SK-N-SH (cell line): ENCODE measurements around the gene MXRA5. TPM values are rescaled to one million over a fixed set of nuclear protein-coding genes. Genes with fewer than 3 reads are reported as not detected.
"Not testable (repeated sequence)": the region's sequence is repeated elsewhere in the genome, so short reads cannot be mapped to it uniquely, and the experiment has no call there.

Experiments
- CTCF ChIA-PET: fragments of 300-600, 350-600 bp; formaldehyde crosslinking; extraction: SDS; loops from one replicate; lab custom pipeline; 2021; lab: Yijun Ruan, JAX
- POLR2A ChIA-PET: fragments of 350-600 bp; sonication (Branson Sonifier 250); formaldehyde crosslinking; extraction: SDS; loops from one replicate; lab custom pipeline; 2020; ENCODE audit warnings: antibody characterized with exemption, inconsistent platforms; lab: Yijun Ruan, JAX
- DNase-seq: peaks from one replicate; pipeline ENCODE4 v3.0.0; 2012
- H2AFZ ChIP-seq: fragments of 200-600 bp; sonication (generic); 2 replicates; pipeline ENCODE4 v1.8.1; 2016; ENCODE audit warnings: antibody characterized with exemption, mild to moderate bottlenecking, low read depth
- H3F3A ChIP-seq: fragments of 200-600 bp; sonication (generic); replicated peaks from 2 replicates; pipeline ENCODE3; 2016; ENCODE audit warnings: antibody characterized with exemption, mild to moderate bottlenecking; ENCODE audit not compliant: insufficient read depth
- H3K27ac ChIP-seq, 2 experiments: fragments of 200-500 bp in 1 of 2; fragments of 200-600 bp in 1 of 2; sonication (Bioruptor generic) in 1 of 2; sonication (generic), shearing (Covaris generic) in 1 of 2; 2 replicates each; pipeline versions ENCODE4 v1.5.1 to v1.6.1; 2014 to 2016; ENCODE audit warnings: low read depth in 2 of 2, inconsistent platforms in 1 of 2, low read length in 1 of 2, mild to moderate bottlenecking in 1 of 2, mixed read lengths in 1 of 2
- H3K27me3 ChIP-seq: fragments of 200-600 bp; sonication (generic), shearing (Covaris generic); 2 replicates; pipeline ENCODE4 v1.6.1; 2016; ENCODE audit warnings: mixed run types; ENCODE audit not compliant: insufficient read depth
- H3K36me3 ChIP-seq, 2 experiments: fragments of 200-500 bp in 1 of 2; fragments of 200-600 bp in 1 of 2; sonication (Bioruptor generic) in 1 of 2; sonication (generic) in 1 of 2; replicated peaks in 1 of 2; 2 replicates each; pipeline versions ENCODE3 to v1.5.1; 2014 to 2016; ENCODE audit warnings: low read length in 1 of 2, mild to moderate bottlenecking in 1 of 2; ENCODE audit not compliant: insufficient read depth in 2 of 2, control insufficient read depth in 1 of 2
- H3K4me1 ChIP-seq, 2 experiments: fragments of 200-500 bp in 1 of 2; fragments of 200-600 bp in 1 of 2; sonication (Bioruptor generic) in 1 of 2; sonication (generic), shearing (Covaris generic) in 1 of 2; 2 replicates each; pipeline versions ENCODE4 v1.5.1 to v1.6.1; 2014 to 2016; ENCODE audit warnings: low read depth in 1 of 2, low read length in 1 of 2, mixed run types in 1 of 2; ENCODE audit not compliant: insufficient read depth in 2 of 2, control insufficient read depth in 1 of 2
- H3K4me2 ChIP-seq: fragments of 200-600 bp; sonication (generic), shearing (Covaris generic); 2 replicates; pipeline ENCODE4 v1.6.1; 2017; ENCODE audit warnings: mixed run types
- H3K4me3 ChIP-seq, 2 experiments: fragments of 200-500 bp in 1 of 2; fragments of 200-600 bp in 1 of 2; sonication (Bioruptor generic) in 1 of 2; sonication (generic), shearing (Covaris generic) in 1 of 2; 2 replicates each; pipeline versions ENCODE4 v1.5.1 to v1.8.1; 2014 to 2016; ENCODE audit warnings: low read depth in 2 of 2, inconsistent platforms in 1 of 2, low read length in 1 of 2, mild to moderate bottlenecking in 1 of 2, mixed read lengths in 1 of 2, moderate library complexity in 1 of 2
- H3K79me2 ChIP-seq: fragments of 200-600 bp; sonication (generic); 2 replicates; pipeline ENCODE4 v1.8.1; 2017; ENCODE audit warnings: mild to moderate bottlenecking; ENCODE audit not compliant: insufficient read depth
- H3K9ac ChIP-seq: fragments of 200-600 bp; sonication (generic); 2 replicates; pipeline ENCODE4 v1.6.1; 2017; ENCODE audit warnings: mixed run types
- H3K9me2 ChIP-seq: fragments of 200-600 bp; sonication (generic); 2 replicates; pipeline ENCODE4 v1.6.1; 2017; ENCODE audit warnings: mixed run types
- H3K9me3 ChIP-seq: fragments of 200-600 bp; sonication (generic); 2 replicates; pipeline ENCODE4 v1.6.1; 2017; ENCODE audit warnings: mixed run types, mild to moderate bottlenecking, moderate library complexity
- H4K20me1 ChIP-seq: fragments of 200-600 bp; sonication (generic); 2 replicates; pipeline ENCODE4 v1.6.1; 2017; ENCODE audit warnings: mild to moderate bottlenecking, mixed run types; ENCODE audit not compliant: insufficient read depth
- CHD2 ChIP-seq: fragments of 150-350 bp; IDR thresholded peaks from 2 replicates; pipeline ENCODE4 v1.6.1; 2018; ENCODE audit warnings: low read length; ENCODE audit not compliant: partially characterized antibody
- FOXM1 ChIP-seq: IDR thresholded peaks from 2 replicates; pipeline ENCODE4 v1.4.0; 2012; ENCODE audit warnings: low read depth, mild to moderate bottlenecking
- MEF2A ChIP-seq: IDR thresholded peaks from 2 replicates; pipeline ENCODE4 v1.4.0; 2012; ENCODE audit warnings: low read depth, borderline replicate concordance
- MXI1 ChIP-seq: IDR thresholded peaks from 2 replicates; pipeline ENCODE4 v1.6.1; 2012; ENCODE audit warnings: mild to moderate bottlenecking, low read depth, low read length, improper control_type of control experiment
- NFIC ChIP-seq: IDR thresholded peaks from 2 replicates; pipeline ENCODE4 v1.4.0; 2012; ENCODE audit warnings: borderline replicate concordance
- POLR2AphosphoS5 ChIP-seq: IDR thresholded peaks from 2 replicates; pipeline ENCODE4 v1.6.1; 2012; ENCODE audit warnings: low read depth, low read length
- TCF12 ChIP-seq: IDR thresholded peaks from 2 replicates; pipeline ENCODE4 v1.4.0; 2012
- WGBS: methylation state at CpG from one replicate; pipeline ENCODE4 v1.1.6; 2017; ENCODE audit warnings: low lambda C conversion rate; 5-methylcytosine and 5-hydroxymethylcytosine counted together
- polyA plus RNA-seq, 3 experiments: library from polyadenylated mRNA; depleted of rRNA; stranded (reverse); fragments of >200 nt; gene quantifications; 2 replicates each; pipeline ENCODE4 v1.2.3, GENCODE V29; 2012
- TF ChIP-seq, protein P1 (sequence below): fragments of 200-600 bp; sonication (generic); IDR thresholded peaks from 2 replicates; pipeline ENCODE4 v1.6.1; 2017; ENCODE audit warnings: antibody characterized with exemption, mild to moderate bottlenecking, moderate library complexity
- TF ChIP-seq, protein P2 (sequence below): IDR thresholded peaks from 2 replicates; pipeline ENCODE4 v1.6.1; 2012; ENCODE audit warnings: mild to moderate bottlenecking, low read depth, low read length, moderate library complexity

MXRA5 gene
- polyA plus RNA-seq, 1 of the 3 experiments (the other 2 are of a cell fraction), result 7.9 TPM

DNA sequence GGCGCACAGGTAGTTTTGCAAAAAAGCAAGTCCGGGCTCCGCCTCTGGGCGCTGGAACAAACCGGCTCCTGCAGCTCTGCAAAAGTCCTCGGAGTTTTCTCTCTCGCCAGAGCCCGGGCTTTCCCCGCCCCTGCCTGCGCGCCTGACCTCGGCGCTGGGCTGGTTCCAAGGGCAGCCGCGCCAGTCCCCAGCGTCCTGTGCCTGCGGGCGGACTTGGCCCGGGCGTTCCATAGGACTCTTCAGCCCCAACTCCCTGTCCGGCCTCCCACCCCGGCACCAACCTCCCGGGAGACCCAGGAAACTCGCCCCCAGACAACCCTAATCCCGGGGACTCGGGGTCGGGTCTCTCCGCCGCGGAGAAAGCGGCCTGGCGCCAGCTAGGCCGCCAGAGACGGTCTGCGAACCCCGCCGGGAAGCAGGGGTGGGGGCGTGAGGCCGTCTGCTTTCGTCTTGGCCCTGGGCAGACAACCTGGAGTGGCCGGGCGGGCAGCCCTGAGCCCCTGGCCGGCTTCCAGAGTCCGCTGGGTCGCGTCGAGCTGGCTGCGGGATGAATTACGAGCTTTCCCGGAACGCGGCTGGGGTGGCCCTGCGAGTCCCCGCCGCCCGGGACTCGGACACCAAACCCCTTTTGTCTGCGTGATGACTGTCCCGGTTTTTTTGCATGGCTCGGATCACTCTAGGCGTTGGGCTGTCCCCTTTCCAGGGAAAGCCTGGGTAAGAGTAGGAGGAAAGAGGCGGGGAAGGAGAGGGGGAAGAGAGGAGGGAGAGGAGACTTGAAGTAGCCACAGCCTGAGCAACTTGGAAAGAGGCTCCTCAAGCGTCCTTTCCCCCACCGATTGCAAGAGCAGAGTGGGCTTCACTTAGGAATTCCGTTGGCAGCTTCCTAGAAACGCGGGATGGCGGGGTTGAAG, 916 bp downstream of the MXRA5 start:
- Histone ChIP-seq H3K79me2 (peaks cover 6% of the 10 kb centered on the region; the same call in 1 of the 2 replicates), H3K27ac (peak overlapping the region in 1 of 2 experiments; percentile 65; a peak in 2 of 4 replicates), H3K36me3 (no peaks in the 10 kb centered on the region), H3K9ac (peak overlapping the region; percentile 66), H3K9me2 (no peaks in the 10 kb centered on the region), H3K4me1 (no peaks in the 10 kb centered on the region), H3K9me3 (no peaks in the 10 kb centered on the region), H3K27me3 (no peaks in the 10 kb centered on the region), H3K4me2 (peak overlapping the region; percentile 70), H2AFZ (no peak overlapping the region)
- ChIA-PET POLR2A (no interaction called here), CTCF (no interaction called here)
- TF ChIP-seq FOXM1 (no peak), TCF12 (no peak), MXI1 (no peak), MEF2A (no peak), NFIC (no peak), POLR2AphosphoS5 (0 out of 2 replicates have a peak, but pooled peaks have one; percentile 28), CHD2 (no peak)
- TF ChIP-seq, protein P1, sequence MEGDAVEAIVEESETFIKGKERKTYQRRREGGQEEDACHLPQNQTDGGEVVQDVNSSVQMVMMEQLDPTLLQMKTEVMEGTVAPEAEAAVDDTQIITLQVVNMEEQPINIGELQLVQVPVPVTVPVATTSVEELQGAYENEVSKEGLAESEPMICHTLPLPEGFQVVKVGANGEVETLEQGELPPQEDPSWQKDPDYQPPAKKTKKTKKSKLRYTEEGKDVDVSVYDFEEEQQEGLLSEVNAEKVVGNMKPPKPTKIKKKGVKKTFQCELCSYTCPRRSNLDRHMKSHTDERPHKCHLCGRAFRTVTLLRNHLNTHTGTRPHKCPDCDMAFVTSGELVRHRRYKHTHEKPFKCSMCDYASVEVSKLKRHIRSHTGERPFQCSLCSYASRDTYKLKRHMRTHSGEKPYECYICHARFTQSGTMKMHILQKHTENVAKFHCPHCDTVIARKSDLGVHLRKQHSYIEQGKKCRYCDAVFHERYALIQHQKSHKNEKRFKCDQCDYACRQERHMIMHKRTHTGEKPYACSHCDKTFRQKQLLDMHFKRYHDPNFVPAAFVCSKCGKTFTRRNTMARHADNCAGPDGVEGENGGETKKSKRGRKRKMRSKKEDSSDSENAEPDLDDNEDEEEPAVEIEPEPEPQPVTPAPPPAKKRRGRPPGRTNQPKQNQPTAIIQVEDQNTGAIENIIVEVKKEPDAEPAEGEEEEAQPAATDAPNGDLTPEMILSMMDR, result no peak
- TF ChIP-seq, all 33 proteins: peak for 1
- H3F3A ChIP-seq, result no peaks in the 10 kb centered on the region
- WGBS, result 5% methylated on average over 26 of the region's 68 CpGs
- peak; percentile 16 for DNase-seq
- peak overlapping the region; percentile 35 to 56; a peak in 3 of 4 replicates for H3K4me3 ChIP-seq
- H4K20me1 ChIP-seq, result no peaks in the 10 kb centered on the region

DNA sequence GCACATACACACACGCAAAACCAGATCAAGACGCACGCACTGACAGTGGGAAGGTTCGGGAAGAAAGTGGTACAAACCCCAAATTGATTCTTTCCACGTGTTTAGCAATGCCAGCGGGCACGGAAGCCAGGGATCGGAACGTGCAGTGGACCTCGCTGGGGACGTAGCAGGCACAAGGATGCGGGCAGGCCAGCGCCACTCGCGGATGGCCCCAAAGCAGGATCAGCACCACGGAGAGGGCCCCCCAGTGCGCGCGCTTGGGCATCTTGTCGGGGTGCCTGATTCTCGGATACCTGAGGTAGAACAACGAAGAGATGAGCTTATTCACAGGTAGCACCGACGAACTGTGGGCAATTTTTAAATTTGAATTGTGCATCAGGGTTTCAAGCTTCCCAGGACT, 2.9 kb downstream of the MXRA5 start:
- TF ChIP-seq, protein P2, sequence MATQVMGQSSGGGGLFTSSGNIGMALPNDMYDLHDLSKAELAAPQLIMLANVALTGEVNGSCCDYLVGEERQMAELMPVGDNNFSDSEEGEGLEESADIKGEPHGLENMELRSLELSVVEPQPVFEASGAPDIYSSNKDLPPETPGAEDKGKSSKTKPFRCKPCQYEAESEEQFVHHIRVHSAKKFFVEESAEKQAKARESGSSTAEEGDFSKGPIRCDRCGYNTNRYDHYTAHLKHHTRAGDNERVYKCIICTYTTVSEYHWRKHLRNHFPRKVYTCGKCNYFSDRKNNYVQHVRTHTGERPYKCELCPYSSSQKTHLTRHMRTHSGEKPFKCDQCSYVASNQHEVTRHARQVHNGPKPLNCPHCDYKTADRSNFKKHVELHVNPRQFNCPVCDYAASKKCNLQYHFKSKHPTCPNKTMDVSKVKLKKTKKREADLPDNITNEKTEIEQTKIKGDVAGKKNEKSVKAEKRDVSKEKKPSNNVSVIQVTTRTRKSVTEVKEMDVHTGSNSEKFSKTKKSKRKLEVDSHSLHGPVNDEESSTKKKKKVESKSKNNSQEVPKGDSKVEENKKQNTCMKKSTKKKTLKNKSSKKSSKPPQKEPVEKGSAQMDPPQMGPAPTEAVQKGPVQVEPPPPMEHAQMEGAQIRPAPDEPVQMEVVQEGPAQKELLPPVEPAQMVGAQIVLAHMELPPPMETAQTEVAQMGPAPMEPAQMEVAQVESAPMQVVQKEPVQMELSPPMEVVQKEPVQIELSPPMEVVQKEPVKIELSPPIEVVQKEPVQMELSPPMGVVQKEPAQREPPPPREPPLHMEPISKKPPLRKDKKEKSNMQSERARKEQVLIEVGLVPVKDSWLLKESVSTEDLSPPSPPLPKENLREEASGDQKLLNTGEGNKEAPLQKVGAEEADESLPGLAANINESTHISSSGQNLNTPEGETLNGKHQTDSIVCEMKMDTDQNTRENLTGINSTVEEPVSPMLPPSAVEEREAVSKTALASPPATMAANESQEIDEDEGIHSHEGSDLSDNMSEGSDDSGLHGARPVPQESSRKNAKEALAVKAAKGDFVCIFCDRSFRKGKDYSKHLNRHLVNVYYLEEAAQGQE, result peak; percentile 83
- H2AFZ ChIP-seq, H3K36me3 ChIP-seq, H3K4me1 ChIP-seq, POLR2A ChIA-PET, H3K4me3 ChIP-seq, DNase-seq, H3K9me3 ChIP-seq, H4K20me1 ChIP-seq, H3K79me2 ChIP-seq, CTCF ChIA-PET, H3K27me3 ChIP-seq, H3K9ac ChIP-seq, H3K27ac ChIP-seq, H3F3A ChIP-seq, H3K9me2 ChIP-seq: not testable (repeated sequence)
- H3K4me2 ChIP-seq, result 0 out of 2 replicates have a peak overlapping the region, but pooled peaks have one; percentile 33
- 28% methylated on average over 24 of the region's 24 CpGs for WGBS
